Endothelial cell of umbilical vein (primary cell): Measurements from ENCODE around the gene KRTAP21-1.

Source experiments
- POLR2AphosphoS5 ChIP-seq: IDR thresholded peaks from 2 replicates; pipeline ENCODE4 v1.6.1; 2012; ENCODE audit warnings: low read depth, mild to moderate bottlenecking, control low read depth, low read length, moderate library complexity; ENCODE audit not compliant: insufficient read depth
- TF ChIP-seq, protein P1 (sequence below), 2 donors: IDR thresholded peaks; 1 replicate in 1 of 2; 2 replicates in 1 of 2; pipeline ENCODE4 v1.5.1; 2011; ENCODE audit warnings: low read length in 2 of 2, mild to moderate bottlenecking in 2 of 2, moderate library complexity in 2 of 2, control low read depth in 1 of 2, inconsistent platforms in 1 of 2, low read depth in 1 of 2; ENCODE audit not compliant: insufficient read depth in 1 of 2; ENCODE audit errors: extremely low read depth in 1 of 2

DNA sequence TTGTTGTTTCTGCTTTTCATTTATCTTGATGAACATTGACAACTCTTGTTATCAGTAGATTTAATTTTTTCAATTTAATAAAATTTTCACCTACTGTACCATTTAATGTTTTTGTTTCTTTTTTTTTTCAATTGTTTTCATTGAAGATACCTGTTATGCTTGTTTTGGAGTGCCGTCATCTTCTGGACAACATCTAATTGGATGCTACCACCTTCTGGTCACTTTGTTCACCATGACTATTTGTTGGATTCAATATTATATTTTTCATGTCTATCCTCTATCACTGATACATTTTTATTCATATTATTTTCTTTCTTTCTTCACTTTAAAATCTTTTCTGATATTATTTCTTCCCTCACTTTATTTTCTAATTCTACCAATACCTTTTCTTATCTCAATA lies 22.2 kb downstream of the KRTAP21-1 start:
- TF ChIP-seq, protein P1, sequence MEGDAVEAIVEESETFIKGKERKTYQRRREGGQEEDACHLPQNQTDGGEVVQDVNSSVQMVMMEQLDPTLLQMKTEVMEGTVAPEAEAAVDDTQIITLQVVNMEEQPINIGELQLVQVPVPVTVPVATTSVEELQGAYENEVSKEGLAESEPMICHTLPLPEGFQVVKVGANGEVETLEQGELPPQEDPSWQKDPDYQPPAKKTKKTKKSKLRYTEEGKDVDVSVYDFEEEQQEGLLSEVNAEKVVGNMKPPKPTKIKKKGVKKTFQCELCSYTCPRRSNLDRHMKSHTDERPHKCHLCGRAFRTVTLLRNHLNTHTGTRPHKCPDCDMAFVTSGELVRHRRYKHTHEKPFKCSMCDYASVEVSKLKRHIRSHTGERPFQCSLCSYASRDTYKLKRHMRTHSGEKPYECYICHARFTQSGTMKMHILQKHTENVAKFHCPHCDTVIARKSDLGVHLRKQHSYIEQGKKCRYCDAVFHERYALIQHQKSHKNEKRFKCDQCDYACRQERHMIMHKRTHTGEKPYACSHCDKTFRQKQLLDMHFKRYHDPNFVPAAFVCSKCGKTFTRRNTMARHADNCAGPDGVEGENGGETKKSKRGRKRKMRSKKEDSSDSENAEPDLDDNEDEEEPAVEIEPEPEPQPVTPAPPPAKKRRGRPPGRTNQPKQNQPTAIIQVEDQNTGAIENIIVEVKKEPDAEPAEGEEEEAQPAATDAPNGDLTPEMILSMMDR (IDR thresholded peaks at IDR 0.05; ENCODE audit: extremely low read depth in 1 of 2, insufficient read depth in 1 of 2, low read depth in 1 of 2, low read length in 2 of 2), result no peak
- no peak for TF ChIP-seq POLR2AphosphoS5
